GM21447 (cell line): Measurements from ENCODE around the gene JAK1.
"Not testable (repeated sequence)": the region's sequence is repeated elsewhere in the genome, so short reads cannot be mapped to it uniquely, and the experiment has no call there.

ENCODE experiments used
- ATAC-seq: cut with Tn5 transposase; IDR thresholded peaks from one replicate; pipeline ENCODE4 v1.9.1; 2021; ENCODE audit not compliant: unreplicated experiment

The JAK1 gene

DNA sequence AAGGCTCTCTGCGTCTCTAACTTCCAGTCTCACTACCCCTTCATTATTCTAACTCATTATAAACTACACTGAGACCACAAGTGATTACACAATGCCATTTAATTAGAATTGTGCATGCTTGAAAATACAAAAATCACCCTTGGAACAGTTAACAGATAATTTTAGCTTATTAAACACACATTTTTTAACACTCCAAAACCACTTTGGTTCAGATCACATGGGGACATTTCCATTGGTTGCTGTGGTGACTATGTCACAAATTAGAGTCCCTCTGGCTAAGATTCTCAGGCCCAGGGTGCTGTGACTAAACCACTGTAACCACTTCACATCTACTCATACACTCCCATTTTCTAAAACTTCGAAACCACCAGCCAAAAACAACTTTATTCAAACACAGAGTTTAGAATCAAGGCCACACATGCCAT, 43.0 kb downstream of the JAK1 start:
- ATAC-seq = no peak

DNA sequence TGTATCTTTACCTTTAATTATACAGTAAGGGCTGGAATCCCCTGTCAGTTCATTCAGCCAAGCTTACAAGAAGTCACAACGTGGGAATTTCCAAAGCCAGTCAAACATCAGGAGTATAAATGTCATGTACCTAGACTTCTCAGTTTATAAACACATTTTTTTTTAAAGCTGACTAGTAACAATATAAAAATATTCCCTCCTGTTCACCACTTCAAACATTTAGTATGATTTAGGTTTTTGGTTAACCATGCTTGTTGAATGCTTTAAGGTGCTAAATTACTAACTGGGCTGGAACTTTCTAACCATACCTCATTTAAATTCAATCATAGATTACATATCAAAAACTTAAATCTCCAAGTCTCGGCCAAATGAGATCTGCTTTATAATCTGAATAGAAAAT, 44.0 kb downstream of the JAK1 start:
- no peak for ATAC-seq

DNA sequence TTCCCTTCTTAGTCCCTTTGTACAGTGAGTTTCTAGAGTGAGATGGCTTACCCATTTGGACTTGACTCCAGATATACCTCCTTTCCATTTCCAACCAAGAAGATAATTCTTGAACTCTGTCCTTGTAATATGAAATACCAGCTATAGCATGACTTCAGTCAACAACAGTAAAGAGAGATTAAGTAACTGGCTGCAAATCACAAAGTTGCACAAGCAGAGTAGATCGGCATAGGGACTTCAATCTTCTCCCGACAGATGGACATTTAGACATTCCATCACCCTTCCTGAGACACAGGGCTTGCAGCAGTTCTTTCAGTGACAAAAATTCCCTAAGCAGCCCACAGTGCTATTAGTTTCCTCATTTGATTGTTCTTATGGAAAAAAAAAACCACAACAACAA, 44.6 kb downstream of the JAK1 start:
- no peak for ATAC-seq

DNA sequence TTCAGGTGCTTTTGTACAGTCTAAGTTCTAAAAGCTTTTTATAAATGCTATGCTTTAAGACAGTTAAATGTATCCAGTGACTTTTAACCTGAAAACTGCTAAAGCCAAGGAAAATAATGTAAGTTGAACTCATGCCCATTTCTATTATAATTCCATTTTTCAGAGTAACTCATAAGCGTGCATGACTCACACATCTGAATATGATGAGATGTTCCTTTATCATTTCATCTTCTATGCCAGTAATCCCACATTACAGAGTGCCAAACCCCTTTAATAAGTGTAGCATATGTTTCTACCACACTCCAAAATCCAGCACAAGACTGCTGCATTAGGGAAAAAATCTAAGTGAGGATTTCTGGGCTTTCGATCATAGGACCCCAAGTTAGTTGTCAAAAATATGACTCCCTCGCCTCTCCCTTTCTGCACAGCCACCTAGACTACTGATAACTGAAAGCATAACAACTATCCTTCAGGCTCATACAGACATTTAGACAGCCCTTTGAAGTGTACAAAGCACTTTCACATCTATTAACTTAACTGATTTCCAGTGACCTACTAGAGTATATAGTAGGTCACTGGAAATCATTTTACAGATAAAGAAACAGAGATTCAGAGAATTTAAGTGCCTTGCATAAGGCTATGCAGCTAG, 45.3 kb downstream of the JAK1 start:
- ATAC-seq = no peak

DNA sequence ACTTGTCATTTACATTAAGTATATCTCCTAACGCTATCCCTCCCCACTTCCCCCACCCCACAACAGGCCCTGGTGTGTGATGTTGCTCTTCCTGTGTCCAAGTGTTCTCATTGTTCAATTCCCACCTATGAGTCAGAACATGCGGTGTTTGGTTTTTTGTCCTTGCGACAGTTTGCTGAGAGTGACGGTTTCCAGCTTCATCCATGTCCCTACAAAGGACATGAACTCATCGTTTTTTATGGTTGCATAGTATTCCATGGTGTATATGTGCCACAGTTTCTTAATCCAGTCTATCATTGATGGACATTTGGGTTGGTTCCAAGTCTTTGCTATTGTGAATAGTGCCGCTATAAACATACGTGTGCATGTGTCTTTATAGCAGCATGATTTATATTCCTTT, 47.2 kb downstream of the JAK1 start:
- ATAC-seq = not testable (repeated sequence)

DNA sequence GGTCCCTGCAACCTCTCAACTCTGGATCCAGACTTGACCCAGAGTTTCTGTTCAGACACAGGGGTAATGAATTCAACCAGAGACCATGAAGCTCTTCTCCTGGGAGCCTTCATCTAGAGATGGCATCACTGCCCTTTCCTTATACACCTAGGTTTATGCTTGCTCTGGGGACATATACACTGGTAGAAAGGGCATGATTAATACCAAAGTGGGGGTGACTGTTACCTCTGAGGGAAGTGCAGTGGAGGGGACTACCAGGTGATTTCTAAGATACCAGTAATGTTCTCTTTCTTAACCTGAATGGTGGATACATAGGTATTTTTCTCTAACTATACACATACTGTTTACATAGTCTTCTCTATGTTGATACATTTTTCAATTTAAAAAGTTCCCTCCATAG, 48.4 kb downstream of the JAK1 start:
- ATAC-seq = no peak

DNA sequence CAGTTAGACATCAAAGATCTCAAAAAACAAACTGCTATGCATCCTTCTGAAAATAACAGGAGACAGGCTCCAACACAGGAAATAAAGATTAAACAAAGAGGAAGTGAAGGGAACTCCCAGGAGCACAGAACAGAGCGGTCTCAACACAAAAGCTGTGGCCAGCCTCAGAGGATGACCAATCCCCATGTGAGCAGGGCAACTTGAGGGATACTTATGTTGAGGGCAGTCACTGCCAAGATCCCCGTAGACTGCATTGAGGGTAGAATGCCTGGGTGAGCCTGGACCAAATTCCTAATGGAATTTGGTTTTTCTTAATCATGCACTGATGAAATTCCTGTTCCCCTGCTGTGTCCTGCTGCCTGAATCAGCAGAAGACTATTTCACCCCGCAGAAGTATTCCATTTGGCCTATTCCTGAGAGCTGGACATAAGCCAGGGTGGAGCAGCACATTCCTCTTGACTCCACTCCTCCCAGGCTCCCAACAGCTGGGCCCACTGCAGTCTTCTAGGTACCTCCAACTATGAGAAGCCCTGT, 49.0 kb downstream of the JAK1 start:
- ATAC-seq = no peak

DNA sequence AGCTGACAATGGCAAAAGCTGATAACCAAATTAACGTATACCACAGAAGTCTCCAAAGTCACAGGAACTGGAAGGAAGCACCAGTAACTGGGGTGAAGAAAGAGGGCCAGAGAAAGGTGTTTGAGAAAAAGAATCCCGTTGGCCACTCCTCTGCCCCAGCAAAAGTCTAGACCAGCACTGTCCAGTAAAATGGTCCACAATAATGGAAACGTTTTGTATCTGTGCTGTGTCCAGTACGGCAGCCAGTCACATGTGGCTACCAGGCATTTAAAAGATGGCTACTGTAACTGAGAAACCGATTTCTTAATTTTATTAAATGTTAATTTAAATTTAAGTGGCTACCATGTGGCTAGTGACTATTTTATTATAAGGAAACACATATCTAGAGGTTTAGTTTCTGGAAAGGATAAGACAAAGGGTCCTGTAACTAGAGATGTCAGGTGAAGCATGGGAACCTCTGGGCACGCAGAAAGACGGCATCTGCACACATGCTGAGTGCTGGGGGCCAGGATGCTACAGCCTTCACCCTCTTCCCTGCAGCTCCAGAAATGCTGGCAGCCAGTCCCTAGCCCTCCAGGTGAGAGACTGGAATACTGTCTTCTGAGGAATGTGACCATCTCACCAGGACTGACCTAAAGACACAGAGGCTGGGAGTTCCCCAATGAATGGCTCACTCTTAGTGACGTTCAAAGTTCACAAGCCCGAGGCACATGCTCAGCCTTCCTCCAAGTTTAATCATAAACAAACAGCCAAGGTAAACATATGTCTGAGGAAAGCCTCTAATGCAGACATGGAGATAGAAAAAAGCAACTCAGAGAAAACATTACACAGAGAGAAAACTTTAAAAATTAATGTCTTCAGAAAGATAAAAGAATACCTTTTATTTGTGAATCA, 50.7 kb downstream of the JAK1 start:
- ATAC-seq = no peak

DNA sequence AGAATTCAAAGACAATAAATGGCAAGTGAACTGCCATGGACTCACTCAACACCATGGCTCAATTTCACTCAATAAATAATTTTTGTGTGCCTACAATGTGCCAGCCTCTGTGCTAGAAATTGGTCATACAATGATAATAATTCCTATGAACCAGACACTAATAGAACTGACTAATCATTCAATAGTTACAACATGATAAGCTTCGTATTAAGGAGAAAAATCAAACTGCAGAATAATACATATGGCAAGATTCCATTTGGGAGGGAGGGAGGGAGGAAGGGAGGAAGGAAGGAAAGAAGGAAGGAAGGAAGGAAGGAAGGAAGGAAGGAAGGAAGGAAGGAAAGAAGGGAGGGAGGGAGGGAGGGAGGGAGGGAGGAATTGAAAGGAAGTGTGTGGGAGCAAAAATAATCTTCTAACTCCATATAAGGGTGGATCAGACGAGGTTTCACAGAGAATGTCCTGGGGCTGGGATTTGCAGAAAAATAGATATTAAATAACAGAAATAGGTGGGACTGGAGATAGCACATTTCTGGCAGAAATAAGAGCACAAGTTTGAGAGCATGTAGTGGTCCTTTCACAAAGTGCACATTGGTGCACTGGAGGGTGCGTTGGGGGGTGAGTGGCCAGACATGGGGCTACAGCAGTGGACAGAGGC, 52.9 kb downstream of the JAK1 start:
- no peak for ATAC-seq

DNA sequence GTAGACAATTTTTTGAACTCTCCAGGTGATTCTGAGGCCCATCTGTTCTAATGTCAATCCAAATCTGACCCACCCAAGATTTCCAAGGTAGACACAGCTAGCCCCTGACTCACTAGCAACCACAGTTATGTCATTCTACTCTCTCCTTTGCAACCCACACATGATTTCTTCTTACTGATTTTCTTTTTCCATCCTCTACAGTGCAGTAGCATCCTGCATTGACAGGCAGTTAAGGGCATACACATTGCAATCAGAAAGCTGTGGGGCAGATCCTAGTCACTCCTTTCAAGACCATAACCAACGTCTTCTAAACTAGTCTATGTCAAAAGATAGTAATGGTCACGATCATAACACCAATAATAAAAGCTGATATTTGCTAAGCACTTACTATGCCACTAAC, 54.2 kb downstream of the JAK1 start:
- ATAC-seq = no peak

DNA sequence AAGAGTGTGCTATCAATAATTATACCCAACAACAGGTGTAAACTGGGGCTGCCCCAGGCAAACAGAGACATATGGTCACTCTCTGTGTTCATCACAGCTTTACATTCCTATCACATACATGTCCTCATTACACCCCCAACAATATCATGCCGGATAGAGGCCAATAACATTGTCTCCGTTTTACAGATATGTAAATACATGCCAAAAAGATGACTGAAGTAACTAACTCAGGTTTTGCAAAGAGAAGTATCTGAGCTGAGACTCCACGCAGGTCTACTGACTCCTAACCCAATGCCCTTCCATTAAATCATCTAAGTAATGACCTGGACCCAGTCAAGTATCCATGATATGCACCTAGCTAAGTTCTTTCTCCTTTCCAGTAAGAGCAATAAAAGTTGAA, 55.0 kb downstream of the JAK1 start:
- ATAC-seq = no peak

DNA sequence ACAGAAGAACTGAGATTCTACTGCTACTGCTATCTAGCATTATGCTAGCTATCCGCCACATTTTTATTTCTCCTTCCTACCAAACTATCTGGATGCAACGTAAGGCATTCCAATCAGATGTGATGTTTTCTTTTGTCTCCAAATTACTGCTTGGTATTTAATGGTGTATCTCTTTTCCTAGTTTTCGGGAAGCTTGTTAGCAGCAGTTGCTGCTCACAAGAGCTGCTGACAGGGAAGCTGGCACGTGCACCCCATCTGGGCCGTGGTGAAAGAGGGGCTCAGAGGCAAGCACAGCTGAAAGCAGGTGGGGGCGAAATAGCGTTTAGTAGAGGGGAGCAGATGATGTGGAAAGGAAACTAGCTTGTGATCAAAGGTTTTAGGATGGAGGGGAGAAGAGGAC, 57.3 kb downstream of the JAK1 start:
- no peak for ATAC-seq

DNA sequence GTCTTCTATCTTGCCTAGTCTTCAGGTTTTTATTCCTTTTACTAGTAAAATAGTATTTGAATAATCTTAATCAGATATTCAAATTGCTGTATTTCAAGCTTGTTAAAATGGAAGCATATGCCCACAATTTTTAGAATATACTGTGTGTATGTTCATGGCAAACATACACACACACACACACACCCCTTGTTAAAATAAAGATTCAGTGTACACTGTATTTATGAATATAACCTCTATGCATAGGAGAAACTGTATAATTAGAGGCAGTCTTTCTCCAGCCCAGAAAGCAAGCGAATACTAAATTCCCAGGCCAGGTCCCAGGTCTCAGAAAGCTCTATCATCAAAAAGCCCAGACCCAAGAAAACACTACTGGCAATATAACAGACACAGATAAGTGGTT, 57.8 kb downstream of the JAK1 start:
- no peak for ATAC-seq

DNA sequence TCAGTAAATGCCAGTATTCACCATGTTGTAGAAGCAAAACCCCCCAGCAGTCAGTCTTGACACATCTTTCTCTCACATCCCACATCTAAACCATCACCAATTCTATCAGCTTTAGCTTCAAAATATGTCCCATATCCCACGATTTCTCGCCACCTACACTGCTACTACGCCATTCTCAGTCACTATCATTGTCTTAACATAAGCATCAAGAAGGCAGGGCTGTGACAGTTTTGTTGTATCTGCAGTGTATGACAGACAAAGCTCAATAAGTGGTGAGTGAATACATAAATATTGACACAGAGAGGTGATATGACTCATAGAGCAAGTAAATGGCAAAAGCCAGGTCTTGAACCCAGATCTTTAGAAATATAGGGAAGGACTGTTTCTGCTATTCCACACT, 59.9 kb downstream of the JAK1 start:
- ATAC-seq = no peak

DNA sequence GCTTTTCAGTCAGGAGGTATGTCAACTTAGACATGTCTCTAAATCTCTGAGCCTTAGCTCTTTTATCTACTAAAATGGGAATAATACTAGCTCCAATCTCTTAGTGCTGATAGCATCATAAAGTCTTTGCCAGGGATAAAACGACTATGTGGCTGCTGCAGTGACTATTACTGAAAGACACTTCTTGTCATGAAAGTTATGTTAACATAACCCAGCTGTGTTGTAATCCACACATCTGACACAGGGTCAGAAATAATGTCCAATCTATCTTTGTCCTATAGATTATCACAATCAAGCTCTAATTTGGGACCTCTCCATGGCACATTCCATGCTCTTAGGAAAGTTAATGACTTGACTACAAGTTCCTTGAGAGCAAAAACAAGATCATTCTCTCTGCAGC, 62.8 kb downstream of the JAK1 start:
- ATAC-seq = no peak

DNA sequence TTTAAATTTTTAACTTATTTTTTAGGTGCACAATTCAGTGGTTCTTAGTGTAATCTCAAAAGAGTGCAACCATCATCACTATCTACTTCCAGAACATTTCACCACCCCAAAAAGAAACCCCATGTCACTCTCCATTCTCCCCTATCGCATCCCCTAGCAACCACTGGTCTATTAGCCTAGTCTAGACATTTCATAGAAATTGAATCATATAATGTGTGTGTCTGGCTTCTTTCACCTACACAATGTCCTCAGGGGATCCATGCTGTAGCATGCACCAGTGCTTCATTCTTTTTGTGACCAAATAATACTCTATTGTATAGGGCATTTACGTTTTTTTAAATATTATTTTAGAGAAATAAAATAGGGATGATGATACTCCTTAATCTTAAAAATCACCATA, 64.7 kb downstream of the JAK1 start:
- ATAC-seq = no peak

DNA sequence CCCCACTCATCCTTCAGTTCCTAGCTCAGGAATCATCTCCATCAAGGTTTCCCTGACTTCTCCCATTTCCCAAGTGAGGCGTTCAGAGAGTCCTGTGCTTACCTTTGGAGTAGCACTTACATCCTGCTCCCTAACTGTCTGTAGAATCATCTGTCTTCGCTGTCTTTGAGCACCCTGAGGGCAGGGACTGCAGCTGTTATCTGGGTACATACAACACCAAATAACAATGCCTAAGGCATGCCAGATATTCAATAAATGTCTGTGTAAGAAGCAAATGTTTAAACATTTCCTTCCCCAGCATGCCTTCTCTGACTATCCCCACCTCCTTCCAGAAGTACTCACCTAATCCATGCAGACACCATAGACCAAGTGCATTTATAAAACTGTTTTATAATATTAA, 65.4 kb downstream of the JAK1 start:
- ATAC-seq = no peak

DNA sequence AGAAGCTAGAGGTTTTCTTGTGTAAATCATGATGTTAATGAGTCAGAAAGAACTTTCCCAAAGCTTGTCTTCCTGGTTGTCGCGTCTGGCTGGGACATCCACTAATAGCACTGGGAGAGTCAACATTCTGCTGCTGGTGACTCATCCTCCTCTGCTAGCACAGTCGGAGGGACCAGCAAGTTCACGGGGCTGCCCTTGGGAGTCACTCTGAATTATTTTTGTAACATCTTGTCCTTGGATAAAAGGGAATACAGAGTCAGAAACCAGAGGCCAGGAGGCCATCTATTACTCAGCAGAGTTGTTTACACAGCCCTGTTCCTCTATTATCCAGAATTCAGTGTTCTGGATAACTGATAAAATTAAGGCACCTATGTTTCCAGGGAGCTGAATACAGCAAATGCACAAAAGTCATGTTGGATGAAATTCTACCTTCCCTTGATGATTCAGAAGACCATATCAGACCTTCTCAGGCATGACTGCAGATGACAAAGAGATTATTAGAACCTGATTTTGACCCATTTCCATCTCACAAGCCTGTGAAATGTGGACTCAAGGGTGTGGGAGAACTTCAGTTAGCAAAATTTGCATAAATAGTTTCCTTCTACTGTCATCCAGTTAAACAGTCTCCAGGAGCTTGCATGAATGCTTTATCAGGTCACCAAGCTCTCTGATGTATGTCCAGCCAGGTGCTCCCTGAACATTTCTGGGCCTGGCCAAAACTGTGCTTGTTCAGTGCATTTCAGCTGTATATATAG, 68.1 kb downstream of the JAK1 start:
- ATAC-seq = peak; percentile 66

DNA sequence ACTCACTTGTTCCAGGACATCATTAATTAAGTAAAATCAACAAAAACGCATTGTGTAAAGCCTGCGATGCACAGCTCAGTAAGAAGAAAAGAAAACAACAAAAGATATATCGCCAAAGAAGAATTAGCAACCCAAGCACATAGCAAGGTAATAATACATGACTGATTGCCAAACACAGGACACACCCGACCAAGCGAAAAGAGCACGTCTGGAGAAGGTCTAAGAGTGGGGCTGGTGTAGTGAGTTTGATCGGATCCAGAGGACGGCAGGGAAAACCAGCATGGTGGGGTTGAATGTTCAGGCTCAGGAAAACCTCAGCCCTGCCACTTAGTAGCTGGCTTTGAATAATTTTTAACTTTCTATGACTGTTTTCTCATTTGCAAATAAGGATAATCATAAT, 69.8 kb downstream of the JAK1 start:
- ATAC-seq = no peak

DNA sequence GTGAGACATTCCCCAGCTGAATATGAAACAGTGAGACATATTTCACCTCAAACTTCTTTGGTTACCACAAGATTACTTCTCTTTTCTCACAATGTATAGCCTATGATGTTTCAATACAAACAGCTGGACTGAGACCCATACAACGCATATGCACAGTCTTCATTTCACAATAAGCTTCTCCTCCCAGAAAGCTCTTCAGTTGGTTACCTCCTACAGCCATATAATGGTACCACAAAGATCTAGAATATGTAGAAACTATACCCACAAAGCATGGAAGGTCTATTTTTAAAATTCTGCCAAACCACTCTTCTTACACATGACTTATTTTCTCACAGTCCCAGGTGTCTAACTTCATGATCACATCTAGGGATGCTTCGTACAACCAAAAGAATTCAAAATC, 70.8 kb downstream of the JAK1 start:
- ATAC-seq = peak; percentile 72
